ENCODE data around the gene GALNT14.

GALNT14 gene

GRCh38 chr2:31067259-31067658 is 71.0 kb downstream of the GALNT14 start:
- no peak for TF ChIP-seq POLR2A (IDR thresholded peaks at IDR 0.05; ENCODE audit: low read length)
- no peak for TF ChIP-seq GATA1 (IDR thresholded peaks at IDR 0.05; ENCODE audit: low read depth, low read length)
- DNase-seq = no peak

- no peak for DNase-seq
- TF ChIP-seq GATA1 (IDR thresholded peaks at IDR 0.05; ENCODE audit: low read depth, low read length) (no peak), POLR2A (IDR thresholded peaks at IDR 0.05; ENCODE audit: low read length) (no peak)
Observed at GRCh38 chr2:31066551-31066950, 71.7 kb downstream of the GALNT14 start.

- no peak for DNase-seq
- no peak for TF ChIP-seq POLR2A (IDR thresholded peaks at IDR 0.05; ENCODE audit: low read length)
- TF ChIP-seq GATA1 (IDR thresholded peaks at IDR 0.05; ENCODE audit: low read depth, low read length) = no peak
Observed at GRCh38 chr2:31066086-31066485, 72.2 kb downstream of the GALNT14 start.

GRCh38 chr2:31065356-31065755 is 72.9 kb downstream of the GALNT14 start:
- TF ChIP-seq GATA1 (IDR thresholded peaks at IDR 0.05; ENCODE audit: low read depth, low read length) = no peak
- no peak for TF ChIP-seq POLR2A (IDR thresholded peaks at IDR 0.05; ENCODE audit: low read length)

GRCh38 chr2:31060397-31060796 is 77.8 kb downstream of the GALNT14 start:
- TF ChIP-seq GATA1 (IDR thresholded peaks at IDR 0.05; ENCODE audit: low read depth, low read length) (no peak), POLR2A (IDR thresholded peaks at IDR 0.05; ENCODE audit: low read length) (no peak)
- DNase-seq = no peak

More at GRCh38 chr2:31065356-31065755, 72.9 kb downstream of the GALNT14 start:
- no peak for DNase-seq

GRCh38 chr2:31058096-31059035 is 79.9 kb downstream of the GALNT14 start:
- TF ChIP-seq POLR2A (IDR thresholded peaks at IDR 0.05; ENCODE audit: low read length) (no peak), GATA1 (IDR thresholded peaks at IDR 0.05; ENCODE audit: low read depth, low read length) (no peak)
- DNase-seq = no peak

GRCh38 chr2:31057691-31058090 is 80.5 kb downstream of the GALNT14 start:
- TF ChIP-seq GATA1 (IDR thresholded peaks at IDR 0.05; ENCODE audit: low read depth, low read length) (no peak), POLR2A (IDR thresholded peaks at IDR 0.05; ENCODE audit: low read length) (no peak)
- no peak for DNase-seq

GRCh38 chr2:31055938-31056337 is 82.3 kb downstream of the GALNT14 start:
- TF ChIP-seq POLR2A (IDR thresholded peaks at IDR 0.05; ENCODE audit: low read length) (no peak), GATA1 (IDR thresholded peaks at IDR 0.05; ENCODE audit: low read depth, low read length) (no peak)

GRCh38 chr2:31054842-31055388 is 83.3 kb downstream of the GALNT14 start:
- TF ChIP-seq POLR2A (IDR thresholded peaks at IDR 0.05; ENCODE audit: low read length) (no peak), GATA1 (IDR thresholded peaks at IDR 0.05; ENCODE audit: low read depth, low read length) (no peak)

More at GRCh38 chr2:31055938-31056337, 82.3 kb downstream of the GALNT14 start:
- DNase-seq = no peak

GRCh38 chr2:31053929-31054782 is 84.1 kb downstream of the GALNT14 start:
- DNase-seq = no peak
- TF ChIP-seq GATA1 (IDR thresholded peaks at IDR 0.05; ENCODE audit: low read depth, low read length) (no peak), POLR2A (IDR thresholded peaks at IDR 0.05; ENCODE audit: low read length) (no peak)

More at GRCh38 chr2:31054842-31055388, 83.3 kb downstream of the GALNT14 start:
- no peak for DNase-seq

- no peak for DNase-seq
- no peak for TF ChIP-seq GATA1 (IDR thresholded peaks at IDR 0.05; ENCODE audit: low read depth, low read length)
Observed at GRCh38 chr2:31052284-31052683, 86.0 kb downstream of the GALNT14 start.

GRCh38 chr2:31051258-31052140 is 86.7 kb downstream of the GALNT14 start:
- no peak for DNase-seq
- TF ChIP-seq POLR2A (IDR thresholded peaks at IDR 0.05; ENCODE audit: low read length) (no peak), GATA1 (IDR thresholded peaks at IDR 0.05; ENCODE audit: low read depth, low read length) (no peak)

Data from erythroblast (primary cell).